Neural crest cell (in vitro differentiated cells): ENCODE data around the gene PAX5. TPM values are rescaled to one million over a fixed set of nuclear protein-coding genes. Genes with fewer than 3 reads are reported as not detected.

Experiments used
- DNase-seq: peaks from one replicate; pipeline ENCODE4 v3.0.0; 2021; ENCODE audit warnings: low read depth, mixed read lengths, low spot score
- H3K27ac Mint-ChIP-seq: one replicate; pipeline ENCODE4 v1.8.0; 2021; ENCODE audit warnings: mild to moderate bottlenecking, mixed read lengths; ENCODE audit not compliant: unreplicated experiment
- H3K27me3 Mint-ChIP-seq: 2 replicates; pipeline ENCODE4 v1.8.0; 2021; ENCODE audit warnings: low read depth, mild to moderate bottlenecking, mixed read lengths
- H3K36me3 Mint-ChIP-seq: 2 replicates; pipeline ENCODE4 v1.8.0; 2021; ENCODE audit warnings: low read depth, mild to moderate bottlenecking, mixed read lengths
- H3K4me1 Mint-ChIP-seq: 2 replicates; pipeline ENCODE4 v1.8.0; 2021; ENCODE audit warnings: mixed read lengths
- H3K4me3 Mint-ChIP-seq: one replicate; pipeline ENCODE4 v1.8.0; 2021; ENCODE audit warnings: mild to moderate bottlenecking, mixed read lengths
- H3K9me3 Mint-ChIP-seq: 2 replicates; pipeline ENCODE4 v1.8.0; 2021; ENCODE audit warnings: mixed read lengths
- CTCF ChIP-seq: fragments of 200-600 bp; sonication (generic); conservative IDR thresholded peaks from 2 replicates; pipeline ENCODE4 v1.5.0; 2021; ENCODE audit warnings: antibody characterized with exemption, mild to moderate bottlenecking
- total RNA-seq: library from RNA; stranded (reverse); gene quantifications from 2 replicates; pipeline ENCODE4 v1.2.1, GENCODE V29; 2021

PAX5 gene
- total RNA-seq, 1 donor from 2014 or later = 19.5 TPM

- H3K9me3 Mint-ChIP-seq = no peaks in the 10 kb centered on the region
- H3K27me3 Mint-ChIP-seq = peaks cover 6% of the 10 kb centered on the region
Observed at GRCh38 chr9:36800455-36800854, 233.6 kb downstream of the PAX5 start.

GRCh38 chr9:36798350-36799065 is 235.6 kb downstream of the PAX5 start:
- H3K27me3 Mint-ChIP-seq = peaks cover 6% of the 10 kb centered on the region
- no peak overlapping the region for H3K4me3 Mint-ChIP-seq
- H3K4me1 Mint-ChIP-seq = peaks cover 17% of the 10 kb centered on the region
- no peaks in the 10 kb centered on the region for H3K9me3 Mint-ChIP-seq
- peak; percentile 41 for TF ChIP-seq CTCF
- H3K27ac Mint-ChIP-seq = peak overlapping the region; percentile 21
- no peaks in the 10 kb centered on the region for H3K36me3 Mint-ChIP-seq
- DNase-seq = no peak

More at GRCh38 chr9:36800455-36800854, 233.6 kb downstream of the PAX5 start:
- H3K36me3 Mint-ChIP-seq = no peaks in the 10 kb centered on the region
- peaks cover 28% of the 10 kb centered on the region for H3K4me1 Mint-ChIP-seq
- no peak overlapping the region for H3K4me3 Mint-ChIP-seq
- TF ChIP-seq CTCF = no peak
- DNase-seq = no peak
- H3K27ac Mint-ChIP-seq = no peak overlapping the region

GRCh38 chr9:36797471-36798220 is 236.4 kb downstream of the PAX5 start:
- Mint-ChIP-seq H3K36me3 (peaks cover 4% of the 10 kb centered on the region), H3K4me3 (no peak overlapping the region), H3K27me3 (peaks cover 9% of the 10 kb centered on the region), H3K27ac (peak overlapping the region; percentile 13), H3K9me3 (peaks cover 5% of the 10 kb centered on the region), H3K4me1 (peaks cover 11% of the 10 kb centered on the region)
- TF ChIP-seq CTCF = no peak
- DNase-seq = no peak

GRCh38 chr9:36796671-36797419 is 237.2 kb downstream of the PAX5 start:
- no peak overlapping the region for H3K27ac Mint-ChIP-seq
- TF ChIP-seq CTCF = no peak
- peaks cover 5% of the 10 kb centered on the region for H3K9me3 Mint-ChIP-seq
- peaks cover 9% of the 10 kb centered on the region for H3K27me3 Mint-ChIP-seq
- no peak overlapping the region for H3K4me3 Mint-ChIP-seq
- DNase-seq = no peak
- peaks cover 4% of the 10 kb centered on the region for H3K36me3 Mint-ChIP-seq
- H3K4me1 Mint-ChIP-seq = peaks cover 3% of the 10 kb centered on the region

GRCh38 chr9:36794461-36794860 is 239.6 kb downstream of the PAX5 start:
- peaks cover 5% of the 10 kb centered on the region for H3K9me3 Mint-ChIP-seq
- H3K27me3 Mint-ChIP-seq = peaks cover 12% of the 10 kb centered on the region
- TF ChIP-seq CTCF = no peak
- no peak overlapping the region for H3K4me3 Mint-ChIP-seq
- peaks cover 4% of the 10 kb centered on the region for H3K36me3 Mint-ChIP-seq
- no peak overlapping the region for H3K27ac Mint-ChIP-seq
- no peaks in the 10 kb centered on the region for H3K4me1 Mint-ChIP-seq
- no peak for DNase-seq
